Gastroesophageal sphincter (tissue), 4 donors: ENCODE measurements around the gene COQ10A. TPM values are rescaled to one million over a fixed set of nuclear protein-coding genes. Genes with fewer than 3 reads are reported as not detected.
A peak's percentile ranks its signal among the peaks of the same experiment; 100 is the strongest.
"Not testable (repeated sequence)": the region's sequence is repeated elsewhere in the genome, so short reads cannot be mapped to it uniquely, and the experiment has no call there.

Source experiments
- ATAC-seq: fragments of 150-250 bp; one replicate; pipeline ENCODE4 v1.9.1; 2016; ENCODE audit warnings: mild to moderate bottlenecking, moderate library complexity
- H3K27ac ChIP-seq, 4 donors: fragments of 200-600 bp; sonication (generic) in 3 of 4; 1 replicate in 3 of 4; 2 replicates in 1 of 4; pipeline ENCODE4 v1.5.1; 2016 to 2019
- H3K27me3 ChIP-seq: fragments of 200-600 bp; sonication (generic); one replicate; pipeline ENCODE4 v1.5.1; 2019
- H3K36me3 ChIP-seq, 2 donors: fragments of 200-600 bp; sonication (generic); one replicate each; pipeline ENCODE4 v1.5.1; 2019; ENCODE audit warnings: control low read depth in 1 of 2
- H3K4me1 ChIP-seq, 3 donors: fragments of 200-600 bp; sonication (generic); 1 replicate in 2 of 3; 2 replicates in 1 of 3; pipeline ENCODE4 v1.5.1; 2016 to 2019; ENCODE audit warnings: control low read depth in 2 of 3
- H3K4me3 ChIP-seq, 2 donors: fragments of 200-600 bp; sonication (generic); one replicate each; pipeline ENCODE4 v1.5.1; 2019; ENCODE audit warnings: mild to moderate bottlenecking in 1 of 2, moderate library complexity in 1 of 2
- H3K9me3 ChIP-seq, 3 donors: fragments of 200-600 bp; sonication (generic); one replicate each; pipeline ENCODE4 v1.5.1; 2017 to 2019; ENCODE audit warnings: control low read depth in 2 of 3
- CTCF ChIP-seq, 4 experiments: fragments of 200-600 bp in 2 of 4; fragments of 450-650 bp in 2 of 4; sonication (generic) in 1 of 4; IDR thresholded peaks; one replicate each; pipeline ENCODE4 v1.5.1; 2017 to 2019; ENCODE audit warnings: antibody characterized with exemption in 4 of 4, mild to moderate bottlenecking in 2 of 4, moderate library complexity in 2 of 4
- EP300 ChIP-seq: sonication (generic); formaldehyde crosslinking; IDR thresholded peaks from one replicate; pipeline ENCODE4 v1.6.1; 2017; ENCODE audit warnings: antibody characterized with exemption, mild to moderate bottlenecking
- POLR2A ChIP-seq, 2 donors: fragments of 450-650 bp; IDR thresholded peaks; one replicate each; pipeline ENCODE4 v1.6.1; 2017; ENCODE audit warnings: antibody characterized with exemption in 2 of 2, mild to moderate bottlenecking in 2 of 2, moderate library complexity in 1 of 2
- POLR2AphosphoS5 ChIP-seq: sonication (generic); formaldehyde crosslinking; IDR thresholded peaks from one replicate; pipeline ENCODE4 v1.6.1; 2017; ENCODE audit warnings: antibody characterized with exemption
- WGBS, 2 donors: methylation state at CpG; one replicate each; pipeline ENCODE4 v1.1.5; 2018; ENCODE audit warnings: low coverage in 1 of 2; 5-methylcytosine and 5-hydroxymethylcytosine counted together
- total RNA-seq, 4 donors: library from RNA; depleted of rRNA; stranded (reverse); fragments of >200 nt; gene quantifications; one replicate each; pipeline ENCODE4 v1.1.0, GENCODE V29; 2016

The COQ10A gene
- total RNA-seq, 4 donors from 2014 or later: 9.3 to 18.4 (median 12.5) TPM

GRCh38 chr12:56271031-56271430 is 4.3 kb downstream of the COQ10A start:
- 0 to 17% methylated on average over 1 of the region's 1 CpG for whole genome bisulfite sequencing, 2 donors
- Histone ChIP-seq H3K27me3 (no peaks in the 10 kb centered on the region), H3K9me3 (no peaks in the 10 kb centered on the region), H3K36me3 (peaks cover 0 to 73% of the 10 kb centered on the region in 2 donors), H3K27ac (peak overlapping the region; percentile 15 to 72 (median 64)), H3K4me3 (no peak overlapping the region), H3K4me1 (peaks cover 2 to 35% (median 8%) of the 10 kb centered on the region in 3 donors)
- ATAC-seq: no peak
- TF ChIP-seq POLR2AphosphoS5 (peak; percentile 22), EP300 (no peak), CTCF (IDR thresholded peaks at IDR 0.05) (peak in 3 of 4 experiments; percentile 19 to 49 (median 24))

GRCh38 chr12:56272468-56272867 is 5.7 kb downstream of the COQ10A start:
- not testable (repeated sequence) for H3K27me3 ChIP-seq
- peak overlapping the region in 1 of 4 donors; percentile 72 for H3K27ac ChIP-seq

GRCh38 chr12:56274299-56274698 is 7.6 kb downstream of the COQ10A start:
- WGBS, 2 donors: 75 to 79% methylated on average over 2 of the region's 2 CpGs
- TF ChIP-seq POLR2AphosphoS5 (no peak), CTCF (IDR thresholded peaks at IDR 0.05) (no peak), EP300 (no peak), POLR2A (IDR thresholded peaks at IDR 0.05) (no peak)
- Histone ChIP-seq H3K9me3 (no peaks in the 10 kb centered on the region), H3K4me3 (no peak overlapping the region), H3K4me1 (peaks cover 0 to 18% (median 0%) of the 10 kb centered on the region in 3 donors), H3K27ac (no peak overlapping the region), H3K36me3 (peaks cover 0 to 100% of the 10 kb centered on the region in 2 donors), H3K27me3 (no peaks in the 10 kb centered on the region)
- no peak for ATAC-seq

More at GRCh38 chr12:56272468-56272867, 5.7 kb downstream of the COQ10A start:
- Histone ChIP-seq H3K4me1 (peaks cover 0 to 26% (median 3%) of the 10 kb centered on the region in 3 donors), H3K36me3 (peaks cover 0 to 87% of the 10 kb centered on the region in 2 donors)
- 92 to 100% methylated on average over 1 to 2 of the region's 2 CpGs for WGBS, 2 donors
- not testable (repeated sequence) for H3K4me3 ChIP-seq, ATAC-seq, H3K9me3 ChIP-seq

- 89 to 100% methylated on average over 1 of the region's 3 CpGs for WGBS, 2 donors
- H3K4me3 ChIP-seq: no peak overlapping the region
- no peak overlapping the region for H3K27ac ChIP-seq
- TF ChIP-seq CTCF (IDR thresholded peaks at IDR 0.05) (no peak), POLR2A (IDR thresholded peaks at IDR 0.05) (no peak), EP300 (no peak), POLR2AphosphoS5 (no peak)
- no peaks in the 10 kb centered on the region for H3K27me3 ChIP-seq
- ATAC-seq: no peak
- no peaks in the 10 kb centered on the region for H3K4me1 ChIP-seq
- peaks cover 0 to 100% of the 10 kb centered on the region in 2 donors for H3K36me3 ChIP-seq
- no peaks in the 10 kb centered on the region for H3K9me3 ChIP-seq
These were observed 12.2 kb downstream of the COQ10A start for GRCh38 chr12:56278905-56279304.

GRCh38 chr12:56280849-56281248 is 14.1 kb downstream of the COQ10A start:
- H3K4me1 ChIP-seq: peaks cover 0 to 3% (median 0%) of the 10 kb centered on the region in 3 donors
- no peaks in the 10 kb centered on the region for H3K9me3 ChIP-seq
- H3K4me3 ChIP-seq: no peak overlapping the region
- peaks cover 0 to 100% of the 10 kb centered on the region in 2 donors for H3K36me3 ChIP-seq
- TF ChIP-seq POLR2A (IDR thresholded peaks at IDR 0.05) (no peak), CTCF (IDR thresholded peaks at IDR 0.05) (no peak)
- H3K27me3 ChIP-seq: no peaks in the 10 kb centered on the region
- ATAC-seq: no peak
- H3K27ac ChIP-seq: no peak overlapping the region
